K562 (cell line): ENCODE results near the gene ADTRP. TPM values are rescaled to one million over a fixed set of nuclear protein-coding genes. Genes with fewer than 3 reads are reported as not detected.

Source experiments
- ATAC-seq: fragments of 200-7000 bp; cut with Tn5 transposase; 3 replicates; pipeline ENCODE4 v1.9.1; 2020; ENCODE audit warnings: moderate library complexity
- BruUV-seq: library from RNA; stranded (reverse); fragments of 400-500 nt; replicated peaks from 2 replicates; lab custom pipeline; 2021; lab: Mats Ljungman, UMichigan
- CTCF ChIA-PET: fragments of 300-600 bp; formaldehyde crosslinking; extraction: SDS; loops from one replicate; lab custom pipeline; 2021; ENCODE audit warnings: low intra/inter-chr PET ratio; lab: Yijun Ruan, JAX
- POLR2A ChIA-PET: fragments of 300-600, 350-650 bp; sonication (Branson Sonifier 250); formaldehyde crosslinking; extraction: SDS; loops from one replicate; lab custom pipeline; 2021; ENCODE audit warnings: antibody characterized with exemption, inconsistent platforms; lab: Yijun Ruan, JAX
- DNase-seq, 4 experiments: peaks; one replicate each; pipeline versions ENCODE4 v3.0.0 to v3.0.0-alpha.2; 2011 to 2018; ENCODE audit warnings: low spot score in 3 of 4, mixed read lengths in 3 of 4; ENCODE audit errors: extremely low read depth in 1 of 4
- FAIRE-seq: peaks from 2 replicates; lab custom pipeline; 2011; peaks lifted over from hg19 to GRCh38; lab: Jason Lieb, UNC
- H2AFZ ChIP-seq: 2 replicates; pipeline ENCODE4 v1.6.0; 2011; ENCODE audit warnings: low read depth, low read length, control low read depth, inconsistent platforms
- H3K27ac ChIP-seq: fragments of 200-600 bp; 3 replicates; pipeline ENCODE4 v1.8.0; 2011; ENCODE audit warnings: low read depth, mild to moderate bottlenecking, control low read depth, inconsistent platforms, low read length, moderate library complexity, mixed read lengths; ENCODE audit errors: extremely low read depth
- H3K27me3 ChIP-seq, 2 experiments: fragments of 300-600 bp in 1 of 2; 2 replicates in 1 of 2; 3 replicates in 1 of 2; pipeline versions ENCODE4 v1.6.0 to v1.8.0; 2011; ENCODE audit warnings: inconsistent platforms in 2 of 2, low read length in 2 of 2, mild to moderate bottlenecking in 1 of 2, mixed read lengths in 1 of 2, moderate library complexity in 1 of 2; ENCODE audit not compliant: control insufficient read depth in 2 of 2, insufficient read depth in 2 of 2
- H3K36me3 ChIP-seq: fragments of 300-600 bp; 3 replicates; pipeline ENCODE4 v1.8.0; 2011; ENCODE audit warnings: mild to moderate bottlenecking, low read length, inconsistent platforms; ENCODE audit not compliant: control insufficient read depth, insufficient read depth
- H3K4me1 ChIP-seq, 2 experiments: fragments of 200-600 bp in 1 of 2; replicated peaks in 1 of 2; 2 replicates in 1 of 2; 3 replicates in 1 of 2; pipeline versions ENCODE4 v1.5.1 to v1.8.0; 2011; ENCODE audit warnings: inconsistent platforms in 2 of 2, low read length in 2 of 2, mild to moderate bottlenecking in 1 of 2, mixed read lengths in 1 of 2, moderate library complexity in 1 of 2; ENCODE audit not compliant: control insufficient read depth in 2 of 2, insufficient read depth in 2 of 2
- H3K4me2 ChIP-seq: 2 replicates; pipeline ENCODE4 v1.6.1; 2011; ENCODE audit warnings: low read length, control low read depth, inconsistent platforms, mixed read lengths; ENCODE audit not compliant: insufficient read depth
- H3K4me3 ChIP-seq: fragments of 200-600 bp; sonication (generic), shearing (Covaris generic); 2 replicates; pipeline ENCODE4 v1.5.1; 2016; ENCODE audit warnings: control low read depth, inconsistent platforms
- H3K79me2 ChIP-seq: fragments of 200-600 bp; 3 replicates; pipeline ENCODE4 v1.8.0; 2011; ENCODE audit warnings: low read length, inconsistent platforms; ENCODE audit not compliant: control insufficient read depth, insufficient read depth
- H3K9ac ChIP-seq, 2 experiments: 2 replicates each; pipeline versions ENCODE4 v1.6.0 to v1.6.1; 2011; ENCODE audit warnings: low read depth in 2 of 2, low read length in 2 of 2, control low read depth in 1 of 2, inconsistent platforms in 1 of 2, mild to moderate bottlenecking in 1 of 2, mixed read lengths in 1 of 2; ENCODE audit not compliant: insufficient read depth in 1 of 2
- H3K9me1 ChIP-seq: one replicate; pipeline ENCODE4 v1.6.0; 2011; ENCODE audit warnings: inconsistent platforms, mild to moderate bottlenecking, low read length, moderate library complexity; ENCODE audit not compliant: control insufficient read depth, insufficient read depth
- H3K9me3 ChIP-seq: replicated peaks from 2 replicates; pipeline ENCODE4 v1.5.1; 2011; ENCODE audit warnings: low read depth, low read length, inconsistent platforms; ENCODE audit not compliant: control insufficient read depth, insufficient read depth
- H4K20me1 ChIP-seq: replicated peaks from 2 replicates; pipeline ENCODE4 v1.6.1; 2011; ENCODE audit warnings: low read length, inconsistent platforms, mixed read lengths; ENCODE audit not compliant: control insufficient read depth, insufficient read depth
- CBX5 ChIP-seq: IDR thresholded peaks from 2 replicates; pipeline ENCODE4 v1.6.1; 2014; ENCODE audit warnings: low read depth, borderline replicate concordance
- SRSF1 ChIP-seq: fragments of 200-400 bp; formaldehyde crosslinking; IDR thresholded peaks from 2 replicates; pipeline ENCODE4 v1.6.1; 2017; ENCODE audit warnings: mild to moderate bottlenecking, low read depth, low read length, moderate library complexity
- TCF7 ChIP-seq: sonication (generic); IDR thresholded peaks from 2 replicates; pipeline ENCODE4 v1.6.1; 2016; ENCODE audit warnings: antibody characterized with exemption, borderline replicate concordance
- ZNF175 ChIP-seq: fragments of 200-800 bp; sonication (Bioruptor generic); IDR thresholded peaks from 2 replicates; pipeline ENCODE4 v1.6.1; 2016; ENCODE audit warnings: low read depth, mild to moderate bottlenecking, missing genetic modification characterization, missing compliant biosample characterization
- ZNF274 ChIP-seq: IDR thresholded peaks from 2 replicates; pipeline ENCODE4 v1.6.1; 2011; ENCODE audit warnings: low read depth, mild to moderate bottlenecking, low read length, moderate library complexity, borderline replicate concordance
- WGBS: fragments of 100-300 bp; shearing (Covaris generic); methylation state at CpG from one replicate; pipeline ENCODE4 v1.1.6; 2016; ENCODE audit warnings: low coverage, mixed read lengths; ENCODE audit not compliant: insufficient coverage; ENCODE audit errors: missing lambda C conversion rate; 5-methylcytosine and 5-hydroxymethylcytosine counted together
- in situ Hi-C: fragments of 300-500 bp; cut with MboI; formaldehyde crosslinking; loops from 4 replicates; pipeline ENCODE4 v1.15.0; 2018; ENCODE audit warnings: inconsistent platforms, mixed read lengths
- intact Hi-C: fragments of 100-400 bp; cut with micrococcal nuclease; formaldehyde crosslinking; loops from 2 replicates; pipeline ENCODE4 v1.14.2; 2022
- polyA plus RNA-seq, 8 experiments: library from polyadenylated mRNA; depleted of rRNA in 4 of 8; stranded (reverse) in 5 of 8; unstranded in 3 of 8; fragments of >200 nt; fragmentation: Nextera tagmentation in 2 of 8; fragmentation: Illumina TruSeq in 1 of 8; extraction: Ambion mirVana in 2 of 8; extraction: Trizol in 1 of 8; gene quantifications; 2 replicates each; pipeline versions ENCODE4 v1.2.1 to v1.2.3, GENCODE V29; 2011 to 2014; ENCODE audit warnings: inconsistent platforms in 1 of 8, missing spikeins in 1 of 8
- total RNA-seq, 7 experiments: library from RNA; depleted of rRNA in 6 of 7; stranded (reverse); fragments of >200 nt in 6 of 7; fragmentation: Illumina TruSeq in 2 of 7; extraction: Trizol in 2 of 7; gene quantifications; 2 replicates each; pipeline versions ENCODE4 v1.2.1 to v1.2.3, GENCODE V29; 2011 to 2021; ENCODE audit warnings: low replicate concordance in 1 of 7

ADTRP gene
- total and polyA plus RNA-seq, 9 of the 15 experiments (the other 6 are each of a cell fraction or from before 2014, with no cell fraction given): 7.4 to 24.0 (median 13.6) TPM

DNA sequence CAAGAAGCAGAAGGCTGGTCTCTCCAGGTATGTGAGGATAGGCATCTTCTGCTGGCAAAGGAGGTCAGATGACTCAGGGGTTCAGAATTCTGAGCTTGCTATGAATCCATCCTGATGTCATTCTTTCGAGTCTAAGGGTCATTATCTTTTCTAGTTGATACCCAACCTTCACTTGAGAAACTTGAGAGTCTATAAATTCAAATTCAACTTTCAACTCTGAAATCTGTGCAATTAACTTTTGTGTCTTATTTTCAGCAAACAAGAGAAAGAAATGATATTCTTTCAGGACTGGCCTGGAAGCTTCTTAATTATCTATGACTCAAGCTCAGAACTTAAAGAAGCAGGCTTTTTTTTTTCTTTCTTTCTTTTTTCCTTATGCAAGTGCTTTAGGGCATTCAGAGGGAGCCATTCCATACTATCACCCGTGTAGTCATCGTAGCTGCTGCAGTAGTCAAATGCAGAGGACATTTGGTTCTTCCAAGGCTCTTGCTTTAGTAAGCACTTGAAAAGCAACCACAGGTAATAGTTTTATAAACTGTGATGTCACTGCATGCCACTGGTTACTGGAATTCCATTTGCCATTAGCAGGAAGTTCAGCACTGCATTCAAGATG is 93.0 kb downstream of the ADTRP start:
- Histone ChIP-seq H3K27ac (no peak overlapping the region), H3K27me3 (no peaks in the 10 kb centered on the region)
- BruUV-seq: no TSS peak

GRCh38 chr6:11684901-11685480 is 93.6 kb downstream of the ADTRP start:
- no TSS peak for BruUV-seq
- H3K4me2 ChIP-seq: no peak overlapping the region
- POLR2A ChIA-PET: interaction anchor here (0.6 kb wide), 1 partner anchor 229 kb away, joined by 3 read pairs; no protein-coding TSS in a partner anchor
- ATAC-seq: no peak
- H3K9ac ChIP-seq: no peak overlapping the region
- in situ Hi-C loops: no loop called here
- no peak overlapping the region for H3K27ac ChIP-seq
- no peaks in the 10 kb centered on the region for H3K9me1 ChIP-seq
- H3K9me3 ChIP-seq: 0 out of 2 replicates have a peak, but pooled peaks cover 1% of the 10 kb centered on the region
- CTCF ChIA-PET: no interaction called here
- TF ChIP-seq ZNF274 (no peak), SRSF1 (no peak)
- FAIRE-seq: no peak
- no peaks in the 10 kb centered on the region for H3K79me2 ChIP-seq
- no peaks in the 10 kb centered on the region for H4K20me1 ChIP-seq
- DNase-seq: no peak
- WGBS: 2% methylated on average over 4 of the region's 4 CpGs
- H3K36me3 ChIP-seq: no peaks in the 10 kb centered on the region
- no peak overlapping the region for H3K4me3 ChIP-seq
- intact Hi-C loops: no loop called here
- no peaks in the 10 kb centered on the region for H3K27me3 ChIP-seq
- H2AFZ ChIP-seq: no peak overlapping the region
- H3K4me1 ChIP-seq: no peaks in the 10 kb centered on the region; a peak in 1 of 5 replicates

More for the DNA sequence above, 93.0 kb downstream of the ADTRP start:
- ChIA-PET POLR2A (interaction anchor here (0.6 kb wide), 1 partner anchor 230 kb away, joined by 3 read pairs; no protein-coding TSS in a partner anchor), CTCF (no interaction called here)
- Histone ChIP-seq H3K4me1 (no peaks in the 10 kb centered on the region; a peak in 1 of 5 replicates), H3K9ac (no peak overlapping the region), H3K9me3 (no peaks in the 10 kb centered on the region), H3K4me2 (no peak overlapping the region), H3K36me3 (no peaks in the 10 kb centered on the region), H4K20me1 (no peaks in the 10 kb centered on the region), H3K79me2 (no peaks in the 10 kb centered on the region), H3K9me1 (no peaks in the 10 kb centered on the region), H3K4me3 (no peak overlapping the region), H2AFZ (no peak overlapping the region)
- 9% methylated on average over 3 of the region's 3 CpGs for WGBS
- FAIRE-seq (no peak), DNase-seq (no peak), ATAC-seq (no peak)
- TF ChIP-seq CBX5 (no peak), ZNF175 (CRISPR knock-in tag) (no peak), TCF7 (no peak)
- in situ Hi-C loops: no loop called here
- intact Hi-C loops: no loop called here
